ENCODE results near the gene FGF5.
"Not testable (repeated sequence)": the region's sequence is repeated elsewhere in the genome, so short reads cannot be mapped to it uniquely, and the experiment has no call there.

FGF5 gene

GRCh38 chr4:80279751-80280150 lies 13.3 kb downstream of the FGF5 start:
- Histone ChIP-seq H3K36me3 (ENCODE audit: low read depth) (peaks cover 5% of the 10 kb centered on the region; the same call in 1 of the 2 replicates), H3K27ac (ENCODE audit: poor library complexity, severe bottlenecking) (no peak overlapping the region), H3K27me3 (ENCODE audit: insufficient read depth, poor library complexity, severe bottlenecking) (no peaks in the 10 kb centered on the region), H3K4me3 (ENCODE audit: severe bottlenecking) (no peak overlapping the region), H3K9me3 (ENCODE audit: severe bottlenecking) (peaks cover 4% of the 10 kb centered on the region), H3K4me1 (ENCODE audit: insufficient read depth, poor library complexity, severe bottlenecking) (no peaks in the 10 kb centered on the region)
- ATAC-seq (ENCODE audit: low read depth), result no peak
- DNase-seq (ENCODE audit: low spot score), result no peak
- TF ChIP-seq CTCF (IDR thresholded peaks at IDR 0.05; ENCODE audit: poor library complexity, severe bottlenecking), result no peak

GRCh38 chr4:80286451-80286850 lies 20.0 kb downstream of the FGF5 start:
- no peaks in the 10 kb centered on the region for H3K27me3 ChIP-seq (ENCODE audit: insufficient read depth, poor library complexity, severe bottlenecking)
- ATAC-seq (ENCODE audit: low read depth), result no peak
- H3K4me3 ChIP-seq (ENCODE audit: severe bottlenecking), result no peak overlapping the region
- H3K27ac ChIP-seq (ENCODE audit: poor library complexity, severe bottlenecking), result no peak overlapping the region
- no peaks in the 10 kb centered on the region for H3K4me1 ChIP-seq (ENCODE audit: insufficient read depth, poor library complexity, severe bottlenecking)
- TF ChIP-seq CTCF (IDR thresholded peaks at IDR 0.05; ENCODE audit: poor library complexity, severe bottlenecking), result no peak
- DNase-seq (ENCODE audit: low spot score), result no peak
- peaks cover 4% of the 10 kb centered on the region for H3K9me3 ChIP-seq (ENCODE audit: severe bottlenecking)
- H3K36me3 ChIP-seq (ENCODE audit: low read depth), result peaks cover 15% of the 10 kb centered on the region

GRCh38 chr4:80290665-80291064 lies 24.2 kb downstream of the FGF5 start:
- H3K4me1 ChIP-seq (ENCODE audit: insufficient read depth, poor library complexity, severe bottlenecking); H3K27me3 ChIP-seq (ENCODE audit: insufficient read depth, poor library complexity, severe bottlenecking); H3K9me3 ChIP-seq (ENCODE audit: severe bottlenecking); DNase-seq (ENCODE audit: low spot score); H3K4me3 ChIP-seq (ENCODE audit: severe bottlenecking); H3K27ac ChIP-seq (ENCODE audit: poor library complexity, severe bottlenecking); ATAC-seq (ENCODE audit: low read depth): not testable (repeated sequence)
- H3K36me3 ChIP-seq (ENCODE audit: low read depth), result peaks cover 15% of the 10 kb centered on the region

- DNase-seq (ENCODE audit: low spot score) (no peak), ATAC-seq (ENCODE audit: low read depth) (no peak)
- Histone ChIP-seq H3K4me3 (ENCODE audit: severe bottlenecking) (no peak overlapping the region), H3K9me3 (ENCODE audit: severe bottlenecking) (no peaks in the 10 kb centered on the region), H3K36me3 (ENCODE audit: low read depth) (no peaks in the 10 kb centered on the region), H3K27me3 (ENCODE audit: insufficient read depth, poor library complexity, severe bottlenecking) (no peaks in the 10 kb centered on the region), H3K27ac (ENCODE audit: poor library complexity, severe bottlenecking) (no peak overlapping the region), H3K4me1 (ENCODE audit: insufficient read depth, poor library complexity, severe bottlenecking) (no peaks in the 10 kb centered on the region)
- TF ChIP-seq CTCF (IDR thresholded peaks at IDR 0.05; ENCODE audit: poor library complexity, severe bottlenecking), result no peak
Measured at GRCh38 chr4:80294206-80294605, 27.7 kb downstream of the FGF5 start.

- Histone ChIP-seq H3K4me3 (ENCODE audit: severe bottlenecking) (no peak overlapping the region), H3K27ac (ENCODE audit: poor library complexity, severe bottlenecking) (no peak overlapping the region), H3K36me3 (ENCODE audit: low read depth) (no peaks in the 10 kb centered on the region), H3K27me3 (ENCODE audit: insufficient read depth, poor library complexity, severe bottlenecking) (no peaks in the 10 kb centered on the region), H3K9me3 (ENCODE audit: severe bottlenecking) (no peaks in the 10 kb centered on the region), H3K4me1 (ENCODE audit: insufficient read depth, poor library complexity, severe bottlenecking) (no peaks in the 10 kb centered on the region)
- ATAC-seq (ENCODE audit: low read depth) (no peak), DNase-seq (ENCODE audit: low spot score) (no peak)
- TF ChIP-seq CTCF (IDR thresholded peaks at IDR 0.05; ENCODE audit: poor library complexity, severe bottlenecking), result no peak
Measured at GRCh38 chr4:80295336-80295735, 28.9 kb downstream of the FGF5 start.
